HEK293 (cell line): ENCODE measurements around the gene PTCHD1.

Experiments used
- CTCF ChIA-PET: fragments of 350-600 bp; formaldehyde crosslinking; extraction: SDS; loops from one replicate; lab custom pipeline; 2021; ENCODE audit warnings: antibody characterized with exemption; lab: Yijun Ruan, JAX
- POLR2A ChIA-PET: fragments of 300-600 bp; formaldehyde crosslinking; extraction: SDS; loops from one replicate; lab custom pipeline; 2020; ENCODE audit warnings: antibody characterized with exemption, inconsistent platforms; lab: Yijun Ruan, JAX
- H3K27ac ChIP-seq: fragments of 200-500 bp; sonication (Bioruptor generic); 2 replicates; pipeline ENCODE4 v1.5.1; 2014; ENCODE audit warnings: low read depth, low read length, control low read depth, inconsistent platforms; ENCODE audit errors: extremely low read depth
- H3K36me3 ChIP-seq, 2 experiments: fragments of 200-500 bp in 1 of 2; sonication (Bioruptor generic) in 1 of 2; 1 replicate in 1 of 2; 2 replicates in 1 of 2; pipeline ENCODE4 v1.5.1; 2014 to 2017; ENCODE audit warnings: inconsistent platforms in 2 of 2, low read length in 2 of 2; ENCODE audit not compliant: control insufficient read depth in 2 of 2, insufficient read depth in 1 of 2
- H3K4me1 ChIP-seq: fragments of 200-500 bp; sonication (Bioruptor generic); 2 replicates; pipeline ENCODE4 v1.5.1; 2014; ENCODE audit warnings: mild to moderate bottlenecking, low read length, inconsistent platforms; ENCODE audit not compliant: control insufficient read depth, insufficient read depth
- H3K4me3 ChIP-seq: 2 replicates; pipeline ENCODE4 v1.5.1; 2011; ENCODE audit warnings: low read depth, mild to moderate bottlenecking, control low read depth, low read length, moderate library complexity
- H3K9me3 ChIP-seq: fragments of 200-500 bp; sonication (Bioruptor generic); 2 replicates; pipeline ENCODE4 v1.5.1; 2014; ENCODE audit warnings: low read depth, low read length, inconsistent platforms; ENCODE audit not compliant: control insufficient read depth, insufficient read depth
- HOXD13 ChIP-seq: sonication (generic); formaldehyde crosslinking; IDR thresholded peaks from 2 replicates; pipeline ENCODE4 v1.8.0; 2022; ENCODE audit warnings: missing genetic modification reagents, borderline replicate concordance
- SCRT2 ChIP-seq: fragments of 450-650 bp; formaldehyde crosslinking; IDR thresholded peaks from 2 replicates; pipeline ENCODE4 v1.5.1; 2016; ENCODE audit warnings: missing biosample characterization, missing genetic modification characterization
- YY1 ChIP-seq: fragments of 450-650 bp; formaldehyde crosslinking; IDR thresholded peaks from 2 replicates; pipeline ENCODE4 v1.5.1; 2018; ENCODE audit warnings: missing biosample characterization, missing genetic modification characterization
- ZBTB1 ChIP-seq: fragments of 450-650 bp; formaldehyde crosslinking; IDR thresholded peaks from 2 replicates; pipeline ENCODE4 v1.5.1; 2016; ENCODE audit warnings: missing biosample characterization, missing genetic modification characterization
- ZBTB48 ChIP-seq: fragments of 450-650 bp; formaldehyde crosslinking; IDR thresholded peaks from 2 replicates; pipeline ENCODE4 v1.5.1; 2016; ENCODE audit warnings: missing biosample characterization, missing genetic modification characterization
- ZBTB8A ChIP-seq: fragments of 450-650 bp; formaldehyde crosslinking; IDR thresholded peaks from 2 replicates; pipeline ENCODE4 v1.5.1; 2016; ENCODE audit warnings: missing biosample characterization, missing genetic modification characterization
- ZNF114 ChIP-seq: fragments of 450-650 bp; formaldehyde crosslinking; IDR thresholded peaks from 2 replicates; pipeline ENCODE4 v1.5.0; 2017; ENCODE audit warnings: missing biosample characterization, missing genetic modification characterization
- ZNF169 ChIP-seq: fragments of 450-650 bp; formaldehyde crosslinking; IDR thresholded peaks from 2 replicates; pipeline ENCODE4 v1.5.1; 2016; ENCODE audit warnings: missing biosample characterization, missing genetic modification characterization
- ZNF324 ChIP-seq: fragments of 450-650 bp; formaldehyde crosslinking; IDR thresholded peaks from 2 replicates; pipeline ENCODE4 v1.5.1; 2016; ENCODE audit warnings: missing biosample characterization, missing genetic modification characterization
- ZNF341 ChIP-seq: fragments of 450-650 bp; formaldehyde crosslinking; IDR thresholded peaks from 2 replicates; pipeline ENCODE4; 2016; ENCODE audit warnings: low read depth, missing biosample characterization, missing genetic modification characterization
- ZNF366 ChIP-seq: fragments of 450-650 bp; formaldehyde crosslinking; conservative IDR thresholded peaks from 2 replicates; pipeline ENCODE4 v1.5.1; 2016; ENCODE audit warnings: missing biosample characterization, missing genetic modification characterization
- ZNF510 ChIP-seq: fragments of 450-650 bp; formaldehyde crosslinking; IDR thresholded peaks from 2 replicates; pipeline ENCODE4 v1.5.1; 2018; ENCODE audit warnings: mild to moderate bottlenecking, missing genetic modification characterization, missing biosample characterization; ENCODE audit not compliant: insufficient replicate concordance
- ZNF549 ChIP-seq: fragments of 450-650 bp; IDR thresholded peaks from 2 replicates; pipeline ENCODE4 v1.5.1; 2018; ENCODE audit warnings: missing biosample characterization, missing genetic modification characterization, mild to moderate bottlenecking, inconsistent platforms, moderate library complexity
- ZNF558 ChIP-seq: fragments of 450-650 bp; formaldehyde crosslinking; IDR thresholded peaks from 2 replicates; pipeline ENCODE4 v1.5.1; 2016; ENCODE audit warnings: missing biosample characterization, missing genetic modification characterization
- ZNF610 ChIP-seq: fragments of 450-650 bp; formaldehyde crosslinking; IDR thresholded peaks from 2 replicates; pipeline ENCODE4 v1.5.1; 2016; ENCODE audit warnings: missing biosample characterization, missing genetic modification characterization, borderline replicate concordance
- ZNF621 ChIP-seq: fragments of 450-650 bp; formaldehyde crosslinking; IDR thresholded peaks from 2 replicates; pipeline ENCODE4 v1.5.1; 2017; ENCODE audit warnings: missing biosample characterization, missing genetic modification characterization
- ZNF629 ChIP-seq: fragments of 450-650 bp; formaldehyde crosslinking; IDR thresholded peaks from 2 replicates; pipeline ENCODE4 v1.5.1; 2017; ENCODE audit warnings: missing biosample characterization, missing genetic modification characterization
- ZNF707 ChIP-seq: fragments of 450-650 bp; formaldehyde crosslinking; IDR thresholded peaks from 2 replicates; pipeline ENCODE4 v1.5.1; 2016; ENCODE audit warnings: missing biosample characterization, missing genetic modification characterization
- ZNF747 ChIP-seq: fragments of 450-650 bp; formaldehyde crosslinking; IDR thresholded peaks from 2 replicates; pipeline ENCODE4 v1.5.1; 2016; ENCODE audit warnings: missing biosample characterization, missing genetic modification characterization
- ZNF76 ChIP-seq: fragments of 450-650 bp; formaldehyde crosslinking; IDR thresholded peaks from 2 replicates; pipeline ENCODE4; 2016; ENCODE audit warnings: low read depth, missing biosample characterization, missing genetic modification characterization, borderline replicate concordance
- ZNF777 ChIP-seq: fragments of 450-650 bp; formaldehyde crosslinking; IDR thresholded peaks from 2 replicates; pipeline ENCODE4 v1.5.1; 2017; ENCODE audit warnings: missing biosample characterization, missing genetic modification characterization, borderline replicate concordance
- ZXDB ChIP-seq: fragments of 450-650 bp; formaldehyde crosslinking; IDR thresholded peaks from 2 replicates; pipeline ENCODE4 v1.5.1; 2016; ENCODE audit warnings: missing biosample characterization, missing genetic modification characterization
- TF ChIP-seq, protein P1 (sequence below): fragments of 450-650 bp; formaldehyde crosslinking; IDR thresholded peaks from 2 replicates; pipeline ENCODE4 v1.5.1; 2016; ENCODE audit warnings: missing biosample characterization, missing genetic modification characterization
- TF ChIP-seq, protein P2 (sequence below): fragments of 450-650 bp; formaldehyde crosslinking; IDR thresholded peaks from 2 replicates; pipeline ENCODE4 v1.5.1; 2016; ENCODE audit warnings: missing biosample characterization, missing genetic modification characterization
- TF ChIP-seq, protein P3 (sequence below): fragments of 450-650 bp; formaldehyde crosslinking; IDR thresholded peaks from 2 replicates; pipeline ENCODE4 v1.5.1; 2017; ENCODE audit warnings: missing biosample characterization, missing genetic modification characterization
- TF ChIP-seq, protein P4 (sequence below): fragments of 450-650 bp; formaldehyde crosslinking; IDR thresholded peaks from 2 replicates; pipeline ENCODE4 v1.5.1; 2016; ENCODE audit warnings: missing biosample characterization, missing genetic modification characterization, borderline replicate concordance
- TF ChIP-seq, protein P5 (sequence below): fragments of 450-650 bp; formaldehyde crosslinking; IDR thresholded peaks from 2 replicates; pipeline ENCODE4 v1.5.1; 2016; ENCODE audit warnings: missing biosample characterization, missing genetic modification characterization
- TF ChIP-seq, protein P6 (sequence below): fragments of 450-650 bp; formaldehyde crosslinking; IDR thresholded peaks from 2 replicates; pipeline ENCODE4 v1.5.1; 2017; ENCODE audit warnings: missing biosample characterization, missing genetic modification characterization

Gene PTCHD1

DNA sequence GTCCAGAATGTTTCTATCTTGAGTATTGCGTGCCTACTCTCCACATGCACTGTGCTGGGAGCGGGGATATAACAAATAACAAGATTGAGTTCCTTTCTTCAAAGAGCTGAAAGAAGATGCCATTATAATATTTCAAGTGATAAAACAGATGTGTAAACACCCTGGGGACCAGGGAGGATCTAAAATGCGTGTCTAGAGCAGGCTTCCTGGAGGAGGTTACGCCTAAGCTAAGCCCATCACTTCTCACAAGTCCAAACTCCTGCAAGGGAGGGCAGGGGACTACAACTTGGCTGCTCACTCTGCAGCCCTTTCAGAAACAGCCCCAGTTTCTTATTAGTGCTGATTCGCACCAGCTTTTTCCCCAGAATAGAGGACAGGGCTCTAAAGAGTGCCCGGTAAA, 21.5 kb downstream of the PTCHD1 start:
- H3K9me3 ChIP-seq = no peaks in the 10 kb centered on the region
- H3K36me3 ChIP-seq = no peaks in the 10 kb centered on the region
- ChIA-PET POLR2A (no interaction called here), CTCF (interaction anchor here (0.6 kb wide), 1 partner anchor 1371 kb away, joined by 3 read pairs; no protein-coding TSS in a partner anchor)
- H3K27ac ChIP-seq = no peak overlapping the region
- no peak overlapping the region for H3K4me3 ChIP-seq
- no peaks in the 10 kb centered on the region for H3K4me1 ChIP-seq
- TF ChIP-seq ZNF510 (no peak), ZNF324 (tag by site-specific recombination) (no peak), ZNF629 (no peak), ZXDB (tag by site-specific recombination) (no peak), ZNF366 (tag by site-specific recombination) (no peak), ZNF747 (tag by site-specific recombination) (no peak), ZNF621 (no peak), ZBTB1 (no peak), ZBTB8A (tag by site-specific recombination) (no peak), HOXD13 (no peak), ZNF558 (no peak), ZNF169 (tag by site-specific recombination) (no peak)
- TF ChIP-seq, protein P1, sequence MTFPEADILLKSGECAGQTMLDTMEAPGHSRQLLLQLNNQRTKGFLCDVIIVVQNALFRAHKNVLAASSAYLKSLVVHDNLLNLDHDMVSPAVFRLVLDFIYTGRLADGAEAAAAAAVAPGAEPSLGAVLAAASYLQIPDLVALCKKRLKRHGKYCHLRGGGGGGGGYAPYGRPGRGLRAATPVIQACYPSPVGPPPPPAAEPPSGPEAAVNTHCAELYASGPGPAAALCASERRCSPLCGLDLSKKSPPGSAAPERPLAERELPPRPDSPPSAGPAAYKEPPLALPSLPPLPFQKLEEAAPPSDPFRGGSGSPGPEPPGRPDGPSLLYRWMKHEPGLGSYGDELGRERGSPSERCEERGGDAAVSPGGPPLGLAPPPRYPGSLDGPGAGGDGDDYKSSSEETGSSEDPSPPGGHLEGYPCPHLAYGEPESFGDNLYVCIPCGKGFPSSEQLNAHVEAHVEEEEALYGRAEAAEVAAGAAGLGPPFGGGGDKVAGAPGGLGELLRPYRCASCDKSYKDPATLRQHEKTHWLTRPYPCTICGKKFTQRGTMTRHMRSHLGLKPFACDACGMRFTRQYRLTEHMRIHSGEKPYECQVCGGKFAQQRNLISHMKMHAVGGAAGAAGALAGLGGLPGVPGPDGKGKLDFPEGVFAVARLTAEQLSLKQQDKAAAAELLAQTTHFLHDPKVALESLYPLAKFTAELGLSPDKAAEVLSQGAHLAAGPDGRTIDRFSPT (tag by site-specific recombination) = no peak
- TF ChIP-seq, protein P2, sequence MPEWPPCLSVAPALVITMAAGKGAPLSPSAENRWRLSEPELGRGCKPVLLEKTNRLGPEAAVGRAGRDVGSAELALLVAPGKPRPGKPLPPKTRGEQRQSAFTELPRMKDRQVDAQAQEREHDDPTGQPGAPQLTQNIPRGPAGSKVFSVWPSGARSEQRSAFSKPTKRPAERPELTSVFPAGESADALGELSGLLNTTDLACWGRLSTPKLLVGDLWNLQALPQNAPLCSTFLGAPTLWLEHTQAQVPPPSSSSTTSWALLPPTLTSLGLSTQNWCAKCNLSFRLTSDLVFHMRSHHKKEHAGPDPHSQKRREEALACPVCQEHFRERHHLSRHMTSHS = no peak
- TF ChIP-seq, protein P3, sequence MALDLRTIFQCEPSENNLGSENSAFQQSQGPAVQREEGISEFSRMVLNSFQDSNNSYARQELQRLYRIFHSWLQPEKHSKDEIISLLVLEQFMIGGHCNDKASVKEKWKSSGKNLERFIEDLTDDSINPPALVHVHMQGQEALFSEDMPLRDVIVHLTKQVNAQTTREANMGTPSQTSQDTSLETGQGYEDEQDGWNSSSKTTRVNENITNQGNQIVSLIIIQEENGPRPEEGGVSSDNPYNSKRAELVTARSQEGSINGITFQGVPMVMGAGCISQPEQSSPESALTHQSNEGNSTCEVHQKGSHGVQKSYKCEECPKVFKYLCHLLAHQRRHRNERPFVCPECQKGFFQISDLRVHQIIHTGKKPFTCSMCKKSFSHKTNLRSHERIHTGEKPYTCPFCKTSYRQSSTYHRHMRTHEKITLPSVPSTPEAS = no peak
- TF ChIP-seq, protein P4, sequence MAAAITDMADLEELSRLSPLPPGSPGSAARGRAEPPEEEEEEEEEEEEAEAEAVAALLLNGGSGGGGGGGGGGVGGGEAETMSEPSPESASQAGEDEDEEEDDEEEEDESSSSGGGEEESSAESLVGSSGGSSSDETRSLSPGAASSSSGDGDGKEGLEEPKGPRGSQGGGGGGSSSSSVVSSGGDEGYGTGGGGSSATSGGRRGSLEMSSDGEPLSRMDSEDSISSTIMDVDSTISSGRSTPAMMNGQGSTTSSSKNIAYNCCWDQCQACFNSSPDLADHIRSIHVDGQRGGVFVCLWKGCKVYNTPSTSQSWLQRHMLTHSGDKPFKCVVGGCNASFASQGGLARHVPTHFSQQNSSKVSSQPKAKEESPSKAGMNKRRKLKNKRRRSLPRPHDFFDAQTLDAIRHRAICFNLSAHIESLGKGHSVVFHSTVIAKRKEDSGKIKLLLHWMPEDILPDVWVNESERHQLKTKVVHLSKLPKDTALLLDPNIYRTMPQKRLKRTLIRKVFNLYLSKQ (tag by site-specific recombination) = no peak

DNA sequence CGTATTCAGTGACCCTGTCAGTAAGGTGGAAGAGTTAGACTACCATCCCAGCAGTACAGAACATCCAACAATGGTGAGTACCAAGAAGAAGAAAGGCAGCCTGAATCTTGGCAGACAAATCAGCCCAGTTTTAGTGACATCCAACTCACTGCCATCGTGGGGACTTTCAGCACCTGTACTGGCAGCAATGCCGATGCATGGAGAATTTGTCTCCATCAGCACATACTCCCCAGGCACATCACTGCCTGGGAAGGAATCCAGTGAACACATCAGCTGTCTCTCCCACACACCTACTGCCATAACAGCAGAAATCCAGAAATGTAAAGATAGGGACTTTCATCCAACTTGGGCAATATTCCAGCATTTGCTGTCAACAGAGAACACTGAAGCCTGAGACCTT, 29.8 kb downstream of the PTCHD1 start:
- no peaks in the 10 kb centered on the region for H3K4me1 ChIP-seq
- CTCF ChIA-PET = no interaction called here
- no peaks in the 10 kb centered on the region for H3K36me3 ChIP-seq
- H3K4me3 ChIP-seq = no peak overlapping the region
- POLR2A ChIA-PET = no interaction called here
- no peaks in the 10 kb centered on the region for H3K9me3 ChIP-seq
- no peak overlapping the region for H3K27ac ChIP-seq
- TF ChIP-seq, protein P5, sequence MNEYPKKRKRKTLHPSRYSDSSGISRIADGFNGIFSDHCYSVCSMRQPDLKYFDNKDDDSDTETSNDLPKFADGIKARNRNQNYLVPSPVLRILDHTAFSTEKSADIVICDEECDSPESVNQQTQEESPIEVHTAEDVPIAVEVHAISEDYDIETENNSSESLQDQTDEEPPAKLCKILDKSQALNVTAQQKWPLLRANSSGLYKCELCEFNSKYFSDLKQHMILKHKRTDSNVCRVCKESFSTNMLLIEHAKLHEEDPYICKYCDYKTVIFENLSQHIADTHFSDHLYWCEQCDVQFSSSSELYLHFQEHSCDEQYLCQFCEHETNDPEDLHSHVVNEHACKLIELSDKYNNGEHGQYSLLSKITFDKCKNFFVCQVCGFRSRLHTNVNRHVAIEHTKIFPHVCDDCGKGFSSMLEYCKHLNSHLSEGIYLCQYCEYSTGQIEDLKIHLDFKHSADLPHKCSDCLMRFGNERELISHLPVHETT (tag by site-specific recombination) = no peak
- TF ChIP-seq SCRT2 (tag by site-specific recombination) = no peak
- TF ChIP-seq, protein P6, sequence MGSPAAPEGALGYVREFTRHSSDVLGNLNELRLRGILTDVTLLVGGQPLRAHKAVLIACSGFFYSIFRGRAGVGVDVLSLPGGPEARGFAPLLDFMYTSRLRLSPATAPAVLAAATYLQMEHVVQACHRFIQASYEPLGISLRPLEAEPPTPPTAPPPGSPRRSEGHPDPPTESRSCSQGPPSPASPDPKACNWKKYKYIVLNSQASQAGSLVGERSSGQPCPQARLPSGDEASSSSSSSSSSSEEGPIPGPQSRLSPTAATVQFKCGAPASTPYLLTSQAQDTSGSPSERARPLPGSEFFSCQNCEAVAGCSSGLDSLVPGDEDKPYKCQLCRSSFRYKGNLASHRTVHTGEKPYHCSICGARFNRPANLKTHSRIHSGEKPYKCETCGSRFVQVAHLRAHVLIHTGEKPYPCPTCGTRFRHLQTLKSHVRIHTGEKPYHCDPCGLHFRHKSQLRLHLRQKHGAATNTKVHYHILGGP (tag by site-specific recombination) = no peak
- TF ChIP-seq ZNF341 (tag by site-specific recombination) = no peak
- no peak for TF ChIP-seq ZNF777 (tag by site-specific recombination)
- no peak for TF ChIP-seq ZNF707 (tag by site-specific recombination)
- no peak for TF ChIP-seq ZBTB48 (tag by site-specific recombination)
- no peak for TF ChIP-seq ZNF76 (tag by site-specific recombination)
- TF ChIP-seq ZNF610 (tag by site-specific recombination) = no peak
- no peak for TF ChIP-seq YY1 (tag by site-specific recombination)
- no peak for TF ChIP-seq ZNF114 (tag by site-specific recombination)
- no peak for TF ChIP-seq ZNF549
